Kidney epithelial cell (primary cell): ENCODE measurements around the gene KRTAP2-1. TPM values are rescaled to one million over a fixed set of nuclear protein-coding genes. Genes with fewer than 3 reads are reported as not detected.
"Not testable (repeated sequence)": the region's sequence is repeated elsewhere in the genome, so short reads cannot be mapped to it uniquely, and the experiment has no call there.

ENCODE experiments used
- DNase-seq: peaks from one replicate; pipeline ENCODE4 v3.0.0-alpha.2; 2010; ENCODE audit warnings: low read depth
- H3K27me3 ChIP-seq: 2 replicates; pipeline ENCODE4 v1.6.0; 2011; ENCODE audit warnings: low read length; ENCODE audit not compliant: control insufficient read depth, insufficient read depth
- H3K36me3 ChIP-seq: 2 replicates; pipeline ENCODE4 v1.5.1; 2011; ENCODE audit warnings: low read length; ENCODE audit not compliant: control insufficient read depth, insufficient read depth
- H3K4me3 ChIP-seq: 2 replicates; pipeline ENCODE4 v1.5.1; 2011; ENCODE audit warnings: low read depth, mild to moderate bottlenecking, control low read depth, low read length
- CTCF ChIP-seq: IDR thresholded peaks from 2 replicates; pipeline ENCODE4 v1.5.1; 2011; ENCODE audit warnings: mild to moderate bottlenecking, moderate library complexity, low read length, control low read depth, inconsistent platforms; ENCODE audit not compliant: insufficient read depth, poor library complexity, severe bottlenecking
- total RNA-seq: library from RNA; depleted of rRNA; stranded (reverse); fragments of >200 nt; gene quantifications from 2 replicates; pipeline ENCODE4 v1.2.3, GENCODE V29; 2015

The KRTAP2-1 gene
- total RNA-seq, 1 donor from 2014 or later, result not detected

- Histone ChIP-seq H3K36me3 (no peaks in the 10 kb centered on the region), H3K4me3 (no peak overlapping the region), H3K27me3 (no peaks in the 10 kb centered on the region)
- TF ChIP-seq CTCF, result no peak
- DNase-seq, result no peak
Measured at GRCh38 chr17:41064301-41064700, 17.2 kb upstream of the KRTAP2-1 start.

GRCh38 chr17:41063449-41063848 is 16.3 kb upstream of the KRTAP2-1 start:
- no peaks in the 10 kb centered on the region for H3K27me3 ChIP-seq
- no peak for TF ChIP-seq CTCF
- no peak overlapping the region for H3K4me3 ChIP-seq
- no peaks in the 10 kb centered on the region for H3K36me3 ChIP-seq
- no peak for DNase-seq

- H3K4me3 ChIP-seq, result no peak overlapping the region
- H3K36me3 ChIP-seq, result no peaks in the 10 kb centered on the region
- H3K27me3 ChIP-seq, result no peaks in the 10 kb centered on the region
- TF ChIP-seq CTCF, result no peak
- DNase-seq, result peak; percentile 91
Measured at GRCh38 chr17:41061964-41062363, 14.8 kb upstream of the KRTAP2-1 start.

GRCh38 chr17:41060052-41060604 is 13.0 kb upstream of the KRTAP2-1 start, which contains the start of gene KRTAP2-3:
Gene KRTAP2-3, minus strand, starts transcription at chr17:41060114. Its CDS starts 64 bp downstream, at chr17:41060050.
- Histone ChIP-seq H3K27me3 (no peaks in the 10 kb centered on the region), H3K36me3 (no peaks in the 10 kb centered on the region), H3K4me3 (no peak within 1 kb of the TSS)
- DNase-seq, result peak; percentile 98
- no peak for TF ChIP-seq CTCF

- peak; percentile 61 for DNase-seq
- H3K4me3 ChIP-seq, H3K27me3 ChIP-seq, H3K36me3 ChIP-seq: not testable (repeated sequence)
Measured at GRCh38 chr17:41059276-41060051, 12.3 kb upstream of the KRTAP2-1 start.

- no peak for DNase-seq
- no peak for TF ChIP-seq CTCF
- Histone ChIP-seq H3K27me3 (no peaks in the 10 kb centered on the region), H3K4me3 (no peak overlapping the region), H3K36me3 (no peaks in the 10 kb centered on the region)
Measured at GRCh38 chr17:41058741-41059140, 11.6 kb upstream of the KRTAP2-1 start.
